KMS-11 (cell line): ENCODE measurements around the gene KCNA5.

ENCODE experiments used
- H2AFZ ChIP-seq: fragments of 200-600 bp; sonication (generic); 2 replicates; pipeline ENCODE4 v1.6.1; 2016; ENCODE audit warnings: antibody characterized with exemption, mixed run types, low read depth
- H3K27ac ChIP-seq: fragments of 200-600 bp; sonication (generic); 2 replicates; pipeline ENCODE4 v1.6.1; 2016; ENCODE audit warnings: mild to moderate bottlenecking, mixed run types
- H3K27me3 ChIP-seq: fragments of 200-600 bp; sonication (generic); 2 replicates; pipeline ENCODE4 v1.6.1; 2017; ENCODE audit warnings: mild to moderate bottlenecking, low read depth, mixed run types, moderate library complexity; ENCODE audit not compliant: insufficient read depth
- H3K36me3 ChIP-seq: fragments of 200-600 bp; sonication (generic); 2 replicates; pipeline ENCODE4 v1.6.1; 2017; ENCODE audit warnings: mild to moderate bottlenecking, mixed run types; ENCODE audit not compliant: insufficient read depth
- H3K4me1 ChIP-seq: fragments of 200-600 bp; sonication (generic); 2 replicates; pipeline ENCODE4 v1.6.1; 2016; ENCODE audit warnings: mild to moderate bottlenecking, low read depth, mixed run types; ENCODE audit not compliant: poor library complexity, severe bottlenecking
- H3K4me2 ChIP-seq: fragments of 200-600 bp; sonication (generic); 2 replicates; pipeline ENCODE4 v1.7.0; 2016; ENCODE audit warnings: mild to moderate bottlenecking, mixed run types
- H3K4me3 ChIP-seq: fragments of 200-600 bp; sonication (generic); IDR thresholded peaks from 2 replicates; pipeline ENCODE4 v1.6.1; 2017; ENCODE audit warnings: low read depth, low read length, mixed read lengths; ENCODE audit not compliant: insufficient read depth
- H3K79me2 ChIP-seq: fragments of 200-600 bp; sonication (generic); 2 replicates; pipeline ENCODE4 v1.6.1; 2016; ENCODE audit warnings: low read depth, mixed run types; ENCODE audit not compliant: insufficient read depth
- H3K9ac ChIP-seq: fragments of 200-600 bp; sonication (generic); 2 replicates; pipeline ENCODE4 v1.6.1; 2016; ENCODE audit warnings: mild to moderate bottlenecking, mixed run types
- H4K20me1 ChIP-seq: fragments of 200-600 bp; sonication (generic); 2 replicates; pipeline ENCODE4 v1.6.1; 2016; ENCODE audit warnings: mild to moderate bottlenecking, mixed run types; ENCODE audit not compliant: insufficient read depth
- TF ChIP-seq, protein P1 (sequence below): fragments of 200-600 bp; sonication (generic); conservative IDR thresholded peaks from 2 replicates; pipeline ENCODE4 v1.6.1; 2017; ENCODE audit warnings: low read depth, mild to moderate bottlenecking, antibody characterized with exemption, low read length, moderate library complexity, mixed read lengths

Gene KCNA5

DNA sequence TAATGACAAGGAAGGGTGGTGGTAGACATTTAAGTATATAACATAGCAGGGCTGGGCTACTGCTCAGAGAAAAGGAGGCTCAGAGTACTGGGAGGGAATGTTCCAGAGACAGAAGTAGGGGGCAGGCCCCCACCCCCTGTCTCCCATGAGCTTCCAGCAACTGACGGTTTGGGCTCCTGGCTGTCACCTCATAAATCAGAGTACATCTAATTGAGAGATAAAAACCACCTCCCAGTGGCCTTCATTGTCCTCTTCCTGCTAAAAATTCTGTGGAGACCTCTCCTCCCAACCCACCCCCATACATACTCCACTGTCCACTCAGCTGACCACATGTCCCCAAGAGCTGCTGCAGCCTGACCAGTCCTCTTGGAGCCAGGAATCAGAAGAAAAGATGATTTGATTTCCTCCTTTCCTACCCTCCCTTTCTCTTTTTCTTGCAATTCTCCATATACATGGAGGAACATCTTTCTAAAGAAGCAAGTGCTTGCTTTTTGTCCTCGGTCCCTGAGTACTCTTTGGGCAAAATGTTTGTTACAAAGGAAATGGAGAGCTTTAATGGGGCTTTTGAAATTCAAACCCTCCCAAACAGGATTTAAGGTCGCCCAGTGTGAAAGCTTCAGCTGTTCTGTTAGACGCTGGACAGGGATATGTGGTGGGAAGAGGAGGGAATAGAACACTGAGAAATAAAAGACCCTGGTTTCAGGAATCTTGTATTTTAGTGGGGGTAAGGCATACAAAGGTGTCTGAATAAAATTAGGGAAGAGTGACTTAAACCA lies 16.4 kb upstream of the KCNA5 start:
- H2AFZ ChIP-seq = no peak overlapping the region
- H4K20me1 ChIP-seq = no peaks in the 10 kb centered on the region
- H3K36me3 ChIP-seq = no peaks in the 10 kb centered on the region
- H3K4me2 ChIP-seq = no peak overlapping the region
- no peaks in the 10 kb centered on the region for H3K4me1 ChIP-seq
- H3K4me3 ChIP-seq = no peak overlapping the region
- H3K9ac ChIP-seq = no peak overlapping the region
- no peak overlapping the region for H3K27ac ChIP-seq
- H3K79me2 ChIP-seq = no peaks in the 10 kb centered on the region
- no peaks in the 10 kb centered on the region for H3K27me3 ChIP-seq
- TF ChIP-seq, protein P1, sequence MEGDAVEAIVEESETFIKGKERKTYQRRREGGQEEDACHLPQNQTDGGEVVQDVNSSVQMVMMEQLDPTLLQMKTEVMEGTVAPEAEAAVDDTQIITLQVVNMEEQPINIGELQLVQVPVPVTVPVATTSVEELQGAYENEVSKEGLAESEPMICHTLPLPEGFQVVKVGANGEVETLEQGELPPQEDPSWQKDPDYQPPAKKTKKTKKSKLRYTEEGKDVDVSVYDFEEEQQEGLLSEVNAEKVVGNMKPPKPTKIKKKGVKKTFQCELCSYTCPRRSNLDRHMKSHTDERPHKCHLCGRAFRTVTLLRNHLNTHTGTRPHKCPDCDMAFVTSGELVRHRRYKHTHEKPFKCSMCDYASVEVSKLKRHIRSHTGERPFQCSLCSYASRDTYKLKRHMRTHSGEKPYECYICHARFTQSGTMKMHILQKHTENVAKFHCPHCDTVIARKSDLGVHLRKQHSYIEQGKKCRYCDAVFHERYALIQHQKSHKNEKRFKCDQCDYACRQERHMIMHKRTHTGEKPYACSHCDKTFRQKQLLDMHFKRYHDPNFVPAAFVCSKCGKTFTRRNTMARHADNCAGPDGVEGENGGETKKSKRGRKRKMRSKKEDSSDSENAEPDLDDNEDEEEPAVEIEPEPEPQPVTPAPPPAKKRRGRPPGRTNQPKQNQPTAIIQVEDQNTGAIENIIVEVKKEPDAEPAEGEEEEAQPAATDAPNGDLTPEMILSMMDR = no peak

DNA sequence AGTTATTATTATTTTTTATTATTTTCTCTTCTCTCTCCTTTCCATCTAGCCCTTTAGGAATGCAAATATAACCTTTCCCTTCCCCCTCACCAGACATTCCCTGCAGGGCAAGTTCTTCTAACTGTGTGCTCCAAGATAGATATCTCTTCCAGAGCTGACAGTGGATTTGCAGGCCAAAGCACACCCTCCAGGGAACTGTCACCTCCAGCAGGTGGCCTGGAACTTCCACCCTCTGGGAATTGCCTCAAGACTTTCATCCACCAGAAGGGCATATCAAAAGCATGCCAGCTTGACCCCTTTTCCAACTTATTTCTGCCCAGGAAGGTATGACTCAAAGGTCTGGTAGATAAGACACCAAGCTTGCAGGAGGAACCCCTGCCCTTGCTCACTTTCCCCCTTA lies 13.6 kb upstream of the KCNA5 start:
- Histone ChIP-seq H3K79me2 (no peaks in the 10 kb centered on the region), H3K4me2 (no peak overlapping the region), H2AFZ (no peak overlapping the region), H3K9ac (no peak overlapping the region), H3K27me3 (no peaks in the 10 kb centered on the region), H3K4me3 (no peak overlapping the region), H3K4me1 (no peaks in the 10 kb centered on the region), H3K36me3 (no peaks in the 10 kb centered on the region), H4K20me1 (no peaks in the 10 kb centered on the region), H3K27ac (no peak overlapping the region)
- TF ChIP-seq, protein P1 = no peak

DNA sequence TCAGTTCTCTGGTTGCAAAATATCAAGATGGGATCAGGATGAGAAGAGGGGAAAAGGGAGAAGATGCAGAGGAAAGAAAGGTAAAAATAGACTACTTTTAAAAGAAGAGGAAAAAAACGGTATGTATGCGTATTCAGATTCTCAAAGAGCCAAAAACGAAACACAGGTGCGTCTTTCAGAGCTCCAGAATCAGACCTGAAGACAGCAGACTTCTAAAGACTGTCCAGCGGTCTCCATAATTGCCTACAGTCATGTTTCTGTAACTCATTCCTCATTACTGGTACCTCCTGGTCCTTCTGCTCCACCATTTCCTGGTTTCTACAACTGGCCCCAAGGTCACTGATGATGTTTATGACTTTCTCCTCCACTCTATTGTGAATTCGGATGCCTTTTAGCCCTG lies 12.4 kb upstream of the KCNA5 start:
- TF ChIP-seq, protein P1 = no peak

GRCh38 chr12:5031958-5032357 lies 11.7 kb upstream of the KCNA5 start:
- no peaks in the 10 kb centered on the region for H3K36me3 ChIP-seq
- H3K4me2 ChIP-seq = no peak overlapping the region
- H3K27me3 ChIP-seq = no peaks in the 10 kb centered on the region
- H3K4me1 ChIP-seq = no peaks in the 10 kb centered on the region
- no peak overlapping the region for H3K27ac ChIP-seq
- no peak overlapping the region for H3K9ac ChIP-seq
- no peak overlapping the region for H3K4me3 ChIP-seq
- H4K20me1 ChIP-seq = no peaks in the 10 kb centered on the region
- no peak overlapping the region for H2AFZ ChIP-seq
- TF ChIP-seq, protein P1 = no peak
- H3K79me2 ChIP-seq = no peaks in the 10 kb centered on the region

More for the DNA sequence above, 12.4 kb upstream of the KCNA5 start:
- H3K36me3 ChIP-seq = no peaks in the 10 kb centered on the region
- H3K27me3 ChIP-seq = no peaks in the 10 kb centered on the region
- no peak overlapping the region for H3K9ac ChIP-seq
- no peak overlapping the region for H3K27ac ChIP-seq
- H4K20me1 ChIP-seq = no peaks in the 10 kb centered on the region
- H3K4me3 ChIP-seq = no peak overlapping the region
- no peak overlapping the region for H2AFZ ChIP-seq
- no peaks in the 10 kb centered on the region for H3K79me2 ChIP-seq
- H3K4me2 ChIP-seq = no peak overlapping the region
- H3K4me1 ChIP-seq = no peaks in the 10 kb centered on the region
